Gastroesophageal sphincter (tissue), 4 donors: ENCODE data around the gene UNC13D. TPM values are rescaled to one million over a fixed set of nuclear protein-coding genes. Genes with fewer than 3 reads are reported as not detected.

Experiments
- ATAC-seq: fragments of 150-250 bp; one replicate; pipeline ENCODE4 v1.9.1; 2016; ENCODE audit warnings: mild to moderate bottlenecking, moderate library complexity
- H3K27ac ChIP-seq, 4 donors: fragments of 200-600 bp; sonication (generic) in 3 of 4; 1 replicate in 3 of 4; 2 replicates in 1 of 4; pipeline ENCODE4 v1.5.1; 2016 to 2019
- H3K27me3 ChIP-seq: fragments of 200-600 bp; sonication (generic); one replicate; pipeline ENCODE4 v1.5.1; 2019
- H3K36me3 ChIP-seq, 2 donors: fragments of 200-600 bp; sonication (generic); one replicate each; pipeline ENCODE4 v1.5.1; 2019; ENCODE audit warnings: control low read depth in 1 of 2
- H3K4me1 ChIP-seq, 3 donors: fragments of 200-600 bp; sonication (generic); 1 replicate in 2 of 3; 2 replicates in 1 of 3; pipeline ENCODE4 v1.5.1; 2016 to 2019; ENCODE audit warnings: control low read depth in 2 of 3
- H3K4me3 ChIP-seq, 2 donors: fragments of 200-600 bp; sonication (generic); one replicate each; pipeline ENCODE4 v1.5.1; 2019; ENCODE audit warnings: mild to moderate bottlenecking in 1 of 2, moderate library complexity in 1 of 2
- H3K9me3 ChIP-seq, 3 donors: fragments of 200-600 bp; sonication (generic); one replicate each; pipeline ENCODE4 v1.5.1; 2017 to 2019; ENCODE audit warnings: control low read depth in 2 of 3
- EP300 ChIP-seq: sonication (generic); formaldehyde crosslinking; IDR thresholded peaks from one replicate; pipeline ENCODE4 v1.6.1; 2017; ENCODE audit warnings: antibody characterized with exemption, mild to moderate bottlenecking
- POLR2A ChIP-seq, 2 donors: fragments of 450-650 bp; IDR thresholded peaks; one replicate each; pipeline ENCODE4 v1.6.1; 2017; ENCODE audit warnings: antibody characterized with exemption in 2 of 2, mild to moderate bottlenecking in 2 of 2, moderate library complexity in 1 of 2
- POLR2AphosphoS5 ChIP-seq: sonication (generic); formaldehyde crosslinking; IDR thresholded peaks from one replicate; pipeline ENCODE4 v1.6.1; 2017; ENCODE audit warnings: antibody characterized with exemption
- WGBS, 2 donors: methylation state at CpG; one replicate each; pipeline ENCODE4 v1.1.5; 2018; ENCODE audit warnings: low coverage in 1 of 2; 5-methylcytosine and 5-hydroxymethylcytosine counted together
- total RNA-seq, 4 donors: library from RNA; depleted of rRNA; stranded (reverse); fragments of >200 nt; gene quantifications; one replicate each; pipeline ENCODE4 v1.1.0, GENCODE V29; 2016
- TF ChIP-seq, protein P1 (sequence below), 4 experiments: fragments of 200-600 bp in 2 of 4; fragments of 450-650 bp in 2 of 4; sonication (generic) in 1 of 4; IDR thresholded peaks; one replicate each; pipeline ENCODE4 v1.5.1; 2017 to 2019; ENCODE audit warnings: antibody characterized with exemption in 4 of 4, mild to moderate bottlenecking in 2 of 4, moderate library complexity in 2 of 4

Gene UNC13D
- total RNA-seq, 4 donors from 2014 or later: 2.6 to 10.8 (median 5.6) TPM

DNA sequence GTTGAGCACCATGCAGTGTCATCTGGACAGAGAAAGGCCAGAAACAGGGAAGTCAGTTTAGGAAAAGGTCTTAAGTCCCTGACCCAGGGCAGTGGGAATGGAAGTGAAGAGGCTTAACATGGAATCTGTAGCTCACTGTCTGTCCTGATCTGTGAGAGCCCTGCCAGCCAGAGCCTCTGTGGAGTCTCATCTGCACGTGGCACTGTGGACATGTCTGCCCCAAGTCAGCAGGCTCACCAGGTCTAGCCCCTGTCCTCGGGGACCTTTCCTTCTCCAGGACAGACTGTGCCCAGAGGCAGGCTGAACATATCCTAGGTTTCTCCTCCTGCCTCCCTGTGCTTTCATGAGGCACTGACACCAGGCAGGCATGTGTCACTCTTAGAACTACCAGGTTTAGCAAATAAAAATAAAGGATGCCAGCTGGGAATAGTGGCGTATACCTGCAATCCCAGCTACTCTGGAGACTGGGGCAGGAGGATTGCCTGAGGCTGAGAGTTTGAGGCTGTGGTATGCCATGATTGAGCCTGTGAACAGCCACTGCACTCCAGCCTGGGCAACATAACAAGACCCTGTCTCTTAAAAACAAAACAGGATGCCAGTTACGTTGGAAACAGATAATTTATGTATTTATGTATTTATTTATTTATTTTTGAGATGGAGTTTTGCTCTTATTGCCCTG lies 37.2 kb downstream of the UNC13D start:
- Histone ChIP-seq H3K27me3 (no peaks in the 10 kb centered on the region), H3K4me3 (no peak overlapping the region), H3K36me3 (peaks cover 0 to 32% of the 10 kb centered on the region in 2 donors), H3K4me1 (peaks cover 0 to 23% (median 18%) of the 10 kb centered on the region in 3 donors), H3K9me3 (no peaks in the 10 kb centered on the region), H3K27ac (no peak overlapping the region)
- ATAC-seq: no peak
- TF ChIP-seq POLR2A (IDR thresholded peaks at IDR 0.05) (no peak), POLR2AphosphoS5 (no peak), EP300 (no peak)
- TF ChIP-seq, protein P1, sequence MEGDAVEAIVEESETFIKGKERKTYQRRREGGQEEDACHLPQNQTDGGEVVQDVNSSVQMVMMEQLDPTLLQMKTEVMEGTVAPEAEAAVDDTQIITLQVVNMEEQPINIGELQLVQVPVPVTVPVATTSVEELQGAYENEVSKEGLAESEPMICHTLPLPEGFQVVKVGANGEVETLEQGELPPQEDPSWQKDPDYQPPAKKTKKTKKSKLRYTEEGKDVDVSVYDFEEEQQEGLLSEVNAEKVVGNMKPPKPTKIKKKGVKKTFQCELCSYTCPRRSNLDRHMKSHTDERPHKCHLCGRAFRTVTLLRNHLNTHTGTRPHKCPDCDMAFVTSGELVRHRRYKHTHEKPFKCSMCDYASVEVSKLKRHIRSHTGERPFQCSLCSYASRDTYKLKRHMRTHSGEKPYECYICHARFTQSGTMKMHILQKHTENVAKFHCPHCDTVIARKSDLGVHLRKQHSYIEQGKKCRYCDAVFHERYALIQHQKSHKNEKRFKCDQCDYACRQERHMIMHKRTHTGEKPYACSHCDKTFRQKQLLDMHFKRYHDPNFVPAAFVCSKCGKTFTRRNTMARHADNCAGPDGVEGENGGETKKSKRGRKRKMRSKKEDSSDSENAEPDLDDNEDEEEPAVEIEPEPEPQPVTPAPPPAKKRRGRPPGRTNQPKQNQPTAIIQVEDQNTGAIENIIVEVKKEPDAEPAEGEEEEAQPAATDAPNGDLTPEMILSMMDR (IDR thresholded peaks at IDR 0.05): no peak
- WGBS, 2 donors: 83 to 88% methylated on average over 2 of the region's 4 CpGs

GRCh38 chr17:75803883-75804282 lies 40.3 kb downstream of the UNC13D start:
- Histone ChIP-seq H3K4me3 (no peak overlapping the region), H3K36me3 (peaks cover 0 to 32% of the 10 kb centered on the region in 2 donors), H3K4me1 (peaks cover 0 to 12% (median 9%) of the 10 kb centered on the region in 3 donors), H3K9me3 (no peaks in the 10 kb centered on the region), H3K27ac (no peak overlapping the region), H3K27me3 (no peaks in the 10 kb centered on the region)
- no peak for TF ChIP-seq POLR2AphosphoS5
- TF ChIP-seq EP300: no peak
- TF ChIP-seq, protein P1 (IDR thresholded peaks at IDR 0.05): no peak
- TF ChIP-seq POLR2A (IDR thresholded peaks at IDR 0.05): no peak
- ATAC-seq: no peak
- 80 to 83% methylated on average over 1 of the region's 1 CpG for WGBS, 2 donors

DNA sequence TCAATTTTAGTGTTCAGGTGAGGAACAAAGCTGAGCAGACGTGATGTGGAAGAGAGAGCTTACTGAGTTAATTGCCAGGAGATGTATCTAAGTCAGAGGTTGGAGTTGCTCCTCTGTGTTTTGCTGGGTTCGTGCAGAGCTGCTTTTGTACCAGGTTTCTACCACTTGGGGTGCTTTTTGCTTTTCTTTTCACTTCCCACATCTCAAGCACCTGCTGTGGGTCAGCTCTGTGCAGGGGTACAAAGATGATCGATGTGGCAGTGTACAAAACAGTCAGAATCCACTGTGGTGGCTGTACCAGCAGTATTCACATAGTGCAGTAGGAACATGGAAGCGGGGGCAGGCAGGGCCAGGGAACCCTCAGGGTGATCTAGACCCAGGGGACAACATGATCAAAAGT lies 44.8 kb downstream of the UNC13D start:
- Histone ChIP-seq H3K36me3 (peaks cover 0 to 69% of the 10 kb centered on the region in 2 donors), H3K9me3 (no peaks in the 10 kb centered on the region), H3K4me3 (no peak overlapping the region), H3K27ac (no peak overlapping the region), H3K4me1 (no peaks in the 10 kb centered on the region), H3K27me3 (no peaks in the 10 kb centered on the region)
- 46 to 78% methylated on average over 2 to 3 of the region's 4 CpGs for WGBS, 2 donors
- ATAC-seq: no peak
- TF ChIP-seq, protein P1 (IDR thresholded peaks at IDR 0.05): no peak
- TF ChIP-seq EP300: no peak
- no peak for TF ChIP-seq POLR2AphosphoS5
- TF ChIP-seq POLR2A (IDR thresholded peaks at IDR 0.05): no peak

- Histone ChIP-seq H3K4me3 (no peak overlapping the region), H3K27me3 (no peaks in the 10 kb centered on the region), H3K4me1 (no peaks in the 10 kb centered on the region), H3K27ac (no peak overlapping the region), H3K9me3 (no peaks in the 10 kb centered on the region), H3K36me3 (peaks cover 0 to 76% of the 10 kb centered on the region in 2 donors)
- WGBS, 2 donors: 81% methylated on average over 5 to 8 of the region's 8 CpGs
- no peak for ATAC-seq
- TF ChIP-seq EP300 (no peak), POLR2A (IDR thresholded peaks at IDR 0.05) (no peak), POLR2AphosphoS5 (no peak)
- TF ChIP-seq, protein P1 (IDR thresholded peaks at IDR 0.05): no peak
These were observed 48.2 kb downstream of the UNC13D start for GRCh38 chr17:75795820-75796607.
